H1 (cell line): ENCODE measurements around the gene CENPB. TPM values are rescaled to one million over a fixed set of nuclear protein-coding genes. Genes with fewer than 3 reads are reported as not detected.

Experiments used
- CTCF ChIA-PET: fragments of 300-600 bp; sonication (Branson Sonifier 250); formaldehyde crosslinking; loops from one replicate; lab custom pipeline; 2021; ENCODE audit not compliant: partially characterized antibody; lab: Charles Lee
- POLR2A ChIA-PET: fragments of 300-600 bp; sonication (Branson Sonifier 250); formaldehyde crosslinking; loops from one replicate; lab custom pipeline; 2021; ENCODE audit warnings: inconsistent platforms; ENCODE audit not compliant: partially characterized antibody; lab: Charles Lee
- DNase-seq, 2 experiments: peaks; one replicate each; pipeline versions ENCODE4 v3.0.0 to v3.0.0-alpha.2; 2010 to 2022; ENCODE audit warnings: low spot score in 2 of 2, low read depth in 1 of 2, mixed read lengths in 1 of 2
- FAIRE-seq: peaks from 2 replicates; lab custom pipeline; 2011; peaks lifted over from hg19 to GRCh38; lab: Jason Lieb, UNC
- H2AFZ ChIP-seq: 2 replicates; pipeline ENCODE4 v1.8.1; 2012; ENCODE audit warnings: low read length, inconsistent platforms
- H2AK5ac ChIP-seq: 2 replicates; pipeline ENCODE4 v1.6.1; 2013; ENCODE audit warnings: low read depth, low read length
- H2BK120ac ChIP-seq: replicated peaks from 2 replicates; pipeline ENCODE3; 2013; ENCODE audit warnings: low read depth, low read length, inconsistent platforms
- H2BK12ac ChIP-seq: 2 replicates; pipeline ENCODE4 v1.6.1; 2013; ENCODE audit warnings: low read depth, low read length
- H2BK15ac ChIP-seq: 2 replicates; pipeline ENCODE4 v1.6.1; 2013; ENCODE audit warnings: low read length
- H2BK20ac ChIP-seq: 2 replicates; pipeline ENCODE4 v1.6.1; 2013; ENCODE audit warnings: low read length
- H2BK5ac ChIP-seq: 2 replicates; pipeline ENCODE4 v1.6.1; 2013; ENCODE audit warnings: low read depth, low read length
- H3K14ac ChIP-seq: 2 replicates; pipeline ENCODE4 v1.6.1; 2013; ENCODE audit warnings: inconsistent platforms; ENCODE audit not compliant: insufficient read length
- H3K18ac ChIP-seq: 2 replicates; pipeline ENCODE4 v1.6.1; 2013; ENCODE audit warnings: low read length; ENCODE audit errors: extremely low read depth
- H3K23ac ChIP-seq: 2 replicates; pipeline ENCODE4 v1.6.1; 2013; ENCODE audit warnings: inconsistent platforms; ENCODE audit not compliant: insufficient read length
- H3K23me2 ChIP-seq: 2 replicates; pipeline ENCODE4 v1.6.1; 2013; ENCODE audit warnings: low read depth, low read length
- H3K27ac ChIP-seq: 2 replicates; pipeline ENCODE4 v1.6.1; 2011; ENCODE audit warnings: low read depth, low read length, inconsistent platforms
- H3K27me3 ChIP-seq, 4 experiments: replicated peaks in 1 of 4; 1 replicate in 1 of 4; 2 replicates in 3 of 4; pipeline versions ENCODE4 v1.6.1 to v1.8.1; 2011 to 2013; ENCODE audit warnings: low read length in 3 of 4, mild to moderate bottlenecking in 3 of 4, inconsistent platforms in 2 of 4, mixed read lengths in 2 of 4, moderate library complexity in 1 of 4; ENCODE audit not compliant: control insufficient read depth in 3 of 4, insufficient read depth in 3 of 4; ENCODE audit errors: extremely low read depth in 1 of 4
- H3K36me3 ChIP-seq, 4 experiments: 2 replicates each; pipeline versions ENCODE4 v1.6.1 to v1.8.1; 2011 to 2013; ENCODE audit warnings: mild to moderate bottlenecking in 4 of 4, low read length in 3 of 4, moderate library complexity in 2 of 4, control low read depth in 1 of 4, inconsistent platforms in 1 of 4; ENCODE audit not compliant: insufficient read depth in 4 of 4, control insufficient read depth in 2 of 4
- H3K4ac ChIP-seq: replicated peaks from 2 replicates; pipeline ENCODE3; 2013; ENCODE audit warnings: low read length, low read depth, mixed read lengths, inconsistent platforms; ENCODE audit not compliant: insufficient read length
- H3K4me1 ChIP-seq, 4 experiments: replicated peaks in 1 of 4; 1 replicate in 1 of 4; 2 replicates in 3 of 4; pipeline versions ENCODE4 v1.6.1 to v1.8.1; 2011 to 2013; ENCODE audit warnings: low read length in 3 of 4, inconsistent platforms in 2 of 4, mixed read lengths in 1 of 4; ENCODE audit not compliant: insufficient read depth in 4 of 4, control insufficient read depth in 3 of 4
- H3K4me2 ChIP-seq, 2 experiments: 2 replicates each; pipeline versions ENCODE4 v1.6.1 to v1.8.1; 2011 to 2013; ENCODE audit warnings: low read depth in 2 of 2, low read length in 2 of 2, control low read depth in 1 of 2, inconsistent platforms in 1 of 2, mild to moderate bottlenecking in 1 of 2; ENCODE audit not compliant: insufficient read depth in 1 of 2
- H3K4me3 ChIP-seq, 4 experiments: fragments of 200-600, 300-600 bp in 1 of 4; sonication (generic), shearing (Covaris generic), sonication (Bioruptor Twin) in 1 of 4; 2 replicates each; pipeline versions ENCODE4 v1.5.1 to v1.8.1; 2011 to 2016; ENCODE audit warnings: low read length in 4 of 4, low read depth in 3 of 4, control low read depth in 2 of 4, inconsistent platforms in 2 of 4, mild to moderate bottlenecking in 2 of 4, mixed read lengths in 1 of 4, moderate library complexity in 1 of 4; ENCODE audit not compliant: insufficient read depth in 2 of 4; ENCODE audit errors: extremely low read depth in 1 of 4
- H3K56ac ChIP-seq: replicated peaks from 2 replicates; pipeline ENCODE3; 2013; ENCODE audit warnings: low read depth, mild to moderate bottlenecking, mixed read lengths, low read length, inconsistent platforms; ENCODE audit not compliant: insufficient read length
- H3K79me1 ChIP-seq: 2 replicates; pipeline ENCODE4 v1.6.1; 2013; ENCODE audit warnings: low read depth, low read length, control low read depth
- H3K79me2 ChIP-seq, 2 experiments: 2 replicates each; pipeline versions ENCODE4 v1.6.1 to v1.8.1; 2012 to 2013; ENCODE audit warnings: low read length in 2 of 2, mild to moderate bottlenecking in 2 of 2, inconsistent platforms in 1 of 2; ENCODE audit not compliant: insufficient read depth in 2 of 2, control insufficient read depth in 1 of 2
- H3K9ac ChIP-seq, 4 experiments: replicated peaks in 1 of 4; 1 replicate in 1 of 4; 2 replicates in 3 of 4; pipeline versions ENCODE4 v1.6.1 to v1.8.1; 2011 to 2013; ENCODE audit warnings: low read depth in 3 of 4, low read length in 3 of 4, control low read depth in 2 of 4, mild to moderate bottlenecking in 2 of 4, moderate library complexity in 2 of 4, inconsistent platforms in 1 of 4; ENCODE audit errors: extremely low read depth in 1 of 4
- H3K9me3 ChIP-seq, 2 experiments: 2 replicates each; pipeline versions ENCODE4 v1.6.1 to v1.8.1; 2012 to 2013; ENCODE audit warnings: mild to moderate bottlenecking in 2 of 2, moderate library complexity in 2 of 2, control low read depth in 1 of 2, inconsistent platforms in 1 of 2, low read depth in 1 of 2, low read length in 1 of 2, mixed read lengths in 1 of 2; ENCODE audit not compliant: insufficient read depth in 2 of 2
- H4K20me1 ChIP-seq, 2 experiments: replicated peaks in 1 of 2; 2 replicates each; pipeline versions ENCODE3 to v1.8.1; 2011 to 2013; ENCODE audit warnings: inconsistent platforms in 2 of 2, low read length in 2 of 2, mild to moderate bottlenecking in 1 of 2; ENCODE audit not compliant: insufficient read depth in 2 of 2, control insufficient read depth in 1 of 2
- H4K5ac ChIP-seq: 2 replicates; pipeline ENCODE4 v1.6.1; 2013; ENCODE audit warnings: low read length, low read depth, mixed read lengths, inconsistent platforms; ENCODE audit not compliant: insufficient read length
- H4K8ac ChIP-seq: 2 replicates; pipeline ENCODE4 v1.8.0; 2013; ENCODE audit warnings: mild to moderate bottlenecking, moderate library complexity, low read length, inconsistent platforms; ENCODE audit not compliant: insufficient read depth; ENCODE audit errors: extremely low read depth
- H4K91ac ChIP-seq: replicated peaks from 2 replicates; pipeline ENCODE3; 2013; ENCODE audit warnings: low read length, mixed read lengths, inconsistent platforms; ENCODE audit not compliant: insufficient read length
- WGBS, 2 experiments: shearing (Covaris generic) in 1 of 2; methylation state at CpG; one replicate each; pipeline versions ENCODE4 v1.1.6 to v1.1.7; 2013 to 2015; ENCODE audit warnings: low lambda C conversion rate in 2 of 2, mixed read lengths in 2 of 2, inconsistent platforms in 1 of 2, low coverage in 1 of 2, missing lambda C conversion rate in 1 of 2; ENCODE audit not compliant: insufficient replicate concordance in 2 of 2, insufficient coverage in 1 of 2, insufficient read length in 1 of 2; ENCODE audit errors: extremely low coverage in 1 of 2, missing lambda C conversion rate in 1 of 2; 5-methylcytosine and 5-hydroxymethylcytosine counted together
- polyA plus RNA-seq, 7 experiments: library from polyadenylated mRNA; depleted of rRNA in 3 of 7; stranded (reverse) in 5 of 7; unstranded in 2 of 7; fragments of >200 nt in 5 of 7; fragments of 200-250 nt in 2 of 7; gene quantifications; 1 replicate in 5 of 7; 2 replicates in 1 of 7; 4 replicates in 1 of 7; pipeline versions ENCODE4 v1.2.1 to v1.2.3, GENCODE V29; 2011 to 2013; ENCODE audit warnings: missing spikeins in 2 of 7, mixed read lengths in 2 of 7
- total RNA-seq: library from RNA; stranded (reverse); fragmentation: NEBNext Ultra II Directional; extraction: Animal tissue kit (Norgen Biotek cat#: 25700); gene quantifications from 2 replicates; pipeline ENCODE4 v1.2.1, GENCODE V29; 2021
- TF ChIP-seq, protein P1 (sequence below): IDR thresholded peaks from 2 replicates; pipeline ENCODE4 v1.6.1; 2011; ENCODE audit warnings: low read depth, mild to moderate bottlenecking, low read length; ENCODE audit not compliant: insufficient read depth

The CENPB gene
- total and polyA plus RNA-seq, 2 of the 8 experiments (the other 6 are each of a cell fraction or from before 2014, with no cell fraction given) = 17.7 to 51.6 TPM

GRCh38 chr20:3787324-3788014, 929 bp upstream of the CENPB start:
- Histone ChIP-seq H3K4me3 (peak overlapping the region in 1 of 4 experiments; percentile 52; a peak in 2 of 8 replicates), H3K4me2 (0 out of 4 replicates have a peak overlapping the region, but pooled peaks of 1 of the 2 experiments have one; percentile 31), H3K27me3 (peaks cover 0 to 3% (median 0%) of the 10 kb centered on the region in 4 experiments; a peak in 3 of 7 replicates), H2BK120ac (no peak overlapping the region), H3K79me2 (peaks cover 0 to 10% of the 10 kb centered on the region in 2 experiments; a peak in 1 of 4 replicates), H3K9ac (no peak overlapping the region), H2AFZ (0 out of 2 replicates have a peak overlapping the region, but pooled peaks have one; percentile 49), H2BK5ac (no peak overlapping the region), H2BK20ac (no peak overlapping the region), H4K20me1 (peaks cover 7 to 11% of the 10 kb centered on the region in 2 experiments), H3K79me1 (peaks cover 11% of the 10 kb centered on the region), H3K4ac (no peak overlapping the region), H2AK5ac (no peak overlapping the region), H3K36me3 (peaks cover 0 to 5% (median 0%) of the 10 kb centered on the region in 4 experiments; a peak in 2 of 8 replicates), H3K27ac (no peak overlapping the region), H4K91ac (no peak overlapping the region), H3K56ac (no peak overlapping the region), H3K18ac (no peak overlapping the region), H3K9me3 (no peaks in the 10 kb centered on the region), H3K4me1 (peaks cover 0 to 13% (median 6%) of the 10 kb centered on the region in 4 experiments; a peak in 6 of 7 replicates), H3K23me2 (peaks cover 3% of the 10 kb centered on the region; the same call in 1 of the 2 replicates), H4K5ac (no peak overlapping the region), H3K14ac (no peak overlapping the region), H2BK15ac (no peak overlapping the region), H4K8ac (no peak overlapping the region), H2BK12ac (no peak overlapping the region), H3K23ac (no peak overlapping the region)
- FAIRE-seq = no peak
- no peak for DNase-seq
- 86% methylated on average over 5 of the region's 5 CpGs; no CpG with 5 or more reads in 1 of the 2 experiments for WGBS, 2 experiments
- TF ChIP-seq, protein P1, sequence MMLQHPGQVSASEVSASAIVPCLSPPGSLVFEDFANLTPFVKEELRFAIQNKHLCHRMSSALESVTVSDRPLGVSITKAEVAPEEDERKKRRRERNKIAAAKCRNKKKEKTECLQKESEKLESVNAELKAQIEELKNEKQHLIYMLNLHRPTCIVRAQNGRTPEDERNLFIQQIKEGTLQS = no peak
- CTCF ChIA-PET = interaction anchor here (0.6 to 9.5 kb wide), 14 partner anchors 10 to 259 kb away, joined by 3 to 128 read pairs (median 4); partner anchors contain the start of genes ADISSP and AP5S1
- POLR2A ChIA-PET = interaction anchor here (0.6 to 3.9 kb wide), 3 partner anchors 8 to 449 kb away, joined by 3 to 20 read pairs (median 5); partner anchors contain the start of genes AP5S1 and CDC25B
